Activated CD8-positive, alpha-beta memory T cell treated with anti-CD3 and anti-CD28 coated beads, Interleukin-2, amount 50 U/mL, for 4 hours (primary cell): ENCODE results near the gene MOGAT3.
"Not testable (repeated sequence)": the region's sequence is repeated elsewhere in the genome, so short reads cannot be mapped to it uniquely, and the experiment has no call there.

Experiments used
- DNase-seq: peaks from one replicate; pipeline ENCODE4 v3.0.0-alpha.2; 2020

The MOGAT3 gene

GRCh38 chr7:101232141-101232850, 31.5 kb upstream of the MOGAT3 start:
- DNase-seq = no peak

- no peak for DNase-seq
These were observed 30.8 kb upstream of the MOGAT3 start for GRCh38 chr7:101231644-101232043.

GRCh38 chr7:101226721-101227120, 25.9 kb upstream of the MOGAT3 start:
- no peak for DNase-seq

- DNase-seq = no peak
These were observed 24.8 kb upstream of the MOGAT3 start for GRCh38 chr7:101225650-101226049.

GRCh38 chr7:101223528-101223927, 22.7 kb upstream of the MOGAT3 start:
- no peak for DNase-seq

GRCh38 chr7:101222275-101222830, 21.5 kb upstream of the MOGAT3 start:
- no peak for DNase-seq

- DNase-seq = no peak
These were observed 19.5 kb upstream of the MOGAT3 start for GRCh38 chr7:101220295-101220694.

GRCh38 chr7:101218236-101219125, 17.6 kb upstream of the MOGAT3 start:
- DNase-seq = no peak

GRCh38 chr7:101217388-101218235, 16.8 kb upstream of the MOGAT3 start, which contains the start of the genes PLOD3 and ZNHIT1:
Gene PLOD3, minus strand, starts transcription at chr7:101217581. Its CDS starts 307 bp downstream, at chr7:101217274.
Gene ZNHIT1, plus strand, starts transcription at chr7:101218165. Its CDS starts 31 bp downstream, at chr7:101218196.
- peak; percentile 94 for DNase-seq

- DNase-seq = no peak
These were observed 16.1 kb upstream of the MOGAT3 start for GRCh38 chr7:101216860-101217387.

GRCh38 chr7:101216001-101216859, 15.4 kb upstream of the MOGAT3 start:
- no peak for DNase-seq

- no peak for DNase-seq
These were observed 11.2 kb upstream of the MOGAT3 start for GRCh38 chr7:101212014-101212413.

- DNase-seq = no peak
These were observed 10.7 kb upstream of the MOGAT3 start for GRCh38 chr7:101211501-101211900.

GRCh38 chr7:101210143-101210542, 9.3 kb upstream of the MOGAT3 start:
- no peak for DNase-seq

GRCh38 chr7:101208794-101209193, 8.0 kb upstream of the MOGAT3 start:
- DNase-seq = no peak

- DNase-seq = no peak
These were observed 6.6 kb upstream of the MOGAT3 start for GRCh38 chr7:101207459-101207858.

- no peak for DNase-seq
These were observed 5.8 kb upstream of the MOGAT3 start for GRCh38 chr7:101206665-101207042.

GRCh38 chr7:101205901-101206664, 5.2 kb upstream of the MOGAT3 start:
- DNase-seq = no peak

GRCh38 chr7:101203740-101204738, 3.2 kb upstream of the MOGAT3 start:
- DNase-seq = not testable (repeated sequence)
